ENCODE measurements around the gene OLFML2A.
A peak's percentile ranks its signal among the peaks of the same experiment; 100 is the strongest.

The OLFML2A gene

DNA sequence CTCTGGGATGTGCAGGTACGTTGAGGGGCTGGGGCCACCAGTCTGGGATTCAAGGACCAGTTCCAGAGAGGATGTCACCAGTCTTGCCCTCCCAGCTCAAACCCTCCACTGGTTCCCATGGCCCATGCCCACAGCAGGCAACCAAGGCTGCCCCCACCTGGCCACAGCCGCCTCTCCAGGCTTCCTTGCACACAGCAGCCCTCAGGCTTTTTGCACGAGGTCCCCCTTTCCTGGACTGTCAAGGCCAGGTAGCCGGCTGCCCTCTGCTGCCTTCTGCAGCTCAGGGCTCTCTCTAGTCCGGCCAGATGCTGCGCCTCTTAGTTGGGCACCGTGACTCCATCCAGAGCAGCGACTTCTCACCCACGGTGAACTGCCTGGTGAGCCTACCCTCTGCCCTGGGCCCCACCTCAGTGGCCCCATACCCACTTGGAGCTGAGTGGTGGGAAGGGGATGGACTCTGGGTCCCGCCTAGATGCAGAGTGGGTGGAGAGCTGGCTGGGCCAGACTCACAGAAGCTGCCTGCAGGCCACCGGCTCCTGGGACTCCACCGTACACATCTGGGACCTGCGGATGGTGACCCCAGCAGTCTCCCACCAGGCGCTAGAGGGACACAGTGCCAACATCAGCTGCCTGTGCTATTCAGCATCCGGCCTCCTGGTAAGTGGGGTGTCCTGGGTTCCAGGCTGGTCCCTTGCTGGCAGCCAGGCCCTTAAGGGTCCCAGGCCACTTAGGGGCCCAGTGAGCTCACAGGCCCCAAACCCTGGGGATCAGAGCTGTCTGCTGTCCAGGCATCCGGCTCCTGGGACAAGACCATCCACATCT is 79.2 kb downstream of the OLFML2A start:
- DNase-seq = no peak

DNA sequence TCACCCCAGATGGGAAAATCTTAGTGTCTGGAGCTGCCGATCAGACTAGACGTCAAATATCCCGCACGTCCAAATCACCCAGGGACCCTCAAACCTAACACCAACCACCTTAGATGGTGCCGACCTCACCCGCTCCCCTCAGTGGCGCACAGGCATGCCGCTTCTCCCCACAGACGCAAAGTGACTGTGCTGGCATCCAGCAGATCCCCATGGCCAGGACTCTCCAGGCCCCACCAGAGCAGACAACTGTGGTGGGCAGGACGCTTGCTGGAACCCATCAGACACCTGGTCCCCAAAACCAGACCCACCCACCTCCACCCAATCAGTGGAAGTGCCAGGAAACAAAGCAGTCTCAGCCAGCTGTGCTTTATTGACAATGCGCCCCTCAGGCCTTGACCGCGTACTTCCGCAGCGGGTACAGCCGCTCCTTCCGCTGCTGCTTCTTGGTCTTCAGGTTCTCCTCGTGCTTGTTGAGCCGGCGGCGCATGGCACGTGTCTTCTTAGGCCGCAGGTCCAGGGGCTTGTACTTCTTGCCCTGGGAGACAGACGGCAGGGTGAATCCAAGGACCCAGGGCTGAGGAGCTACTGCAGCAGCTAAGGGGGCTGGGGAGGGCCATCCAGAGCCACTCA is 80.7 kb downstream of the OLFML2A start:
- no peak for DNase-seq

DNA sequence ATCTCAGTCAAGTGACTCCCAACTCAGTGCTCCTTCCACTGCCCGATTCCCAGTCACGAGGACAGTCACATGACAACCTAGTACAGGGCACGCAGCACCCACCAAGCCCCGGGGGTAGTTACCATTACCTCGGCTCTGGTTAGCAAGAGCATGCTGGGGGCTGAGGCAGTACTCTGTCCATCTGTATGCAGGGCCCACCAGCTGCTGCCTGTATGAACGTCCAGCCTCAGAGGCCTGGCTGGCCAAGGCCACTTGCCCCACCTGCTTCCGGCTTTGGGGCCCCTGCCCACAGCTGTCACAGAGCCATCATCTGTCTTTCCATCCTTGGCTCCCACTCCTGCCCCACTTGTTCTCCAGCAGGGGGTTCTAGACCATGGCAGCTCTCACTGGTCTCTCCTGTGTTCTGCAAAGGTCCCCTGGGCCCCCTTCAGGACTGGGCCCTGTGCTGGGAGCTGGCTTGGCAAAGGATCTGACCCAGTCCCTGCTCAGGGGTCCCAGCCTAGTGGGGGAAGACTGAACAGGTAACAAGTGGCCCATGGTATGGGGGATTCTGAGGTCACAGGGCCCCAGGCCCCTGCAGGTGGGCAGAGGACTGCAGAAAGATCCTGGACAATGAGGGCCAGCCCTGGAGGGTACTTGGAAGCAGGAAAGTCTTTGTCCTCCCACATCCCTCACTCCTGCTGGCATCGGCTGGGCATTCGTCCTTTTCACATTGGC is 81.6 kb downstream of the OLFML2A start:
- DNase-seq = no peak

DNA sequence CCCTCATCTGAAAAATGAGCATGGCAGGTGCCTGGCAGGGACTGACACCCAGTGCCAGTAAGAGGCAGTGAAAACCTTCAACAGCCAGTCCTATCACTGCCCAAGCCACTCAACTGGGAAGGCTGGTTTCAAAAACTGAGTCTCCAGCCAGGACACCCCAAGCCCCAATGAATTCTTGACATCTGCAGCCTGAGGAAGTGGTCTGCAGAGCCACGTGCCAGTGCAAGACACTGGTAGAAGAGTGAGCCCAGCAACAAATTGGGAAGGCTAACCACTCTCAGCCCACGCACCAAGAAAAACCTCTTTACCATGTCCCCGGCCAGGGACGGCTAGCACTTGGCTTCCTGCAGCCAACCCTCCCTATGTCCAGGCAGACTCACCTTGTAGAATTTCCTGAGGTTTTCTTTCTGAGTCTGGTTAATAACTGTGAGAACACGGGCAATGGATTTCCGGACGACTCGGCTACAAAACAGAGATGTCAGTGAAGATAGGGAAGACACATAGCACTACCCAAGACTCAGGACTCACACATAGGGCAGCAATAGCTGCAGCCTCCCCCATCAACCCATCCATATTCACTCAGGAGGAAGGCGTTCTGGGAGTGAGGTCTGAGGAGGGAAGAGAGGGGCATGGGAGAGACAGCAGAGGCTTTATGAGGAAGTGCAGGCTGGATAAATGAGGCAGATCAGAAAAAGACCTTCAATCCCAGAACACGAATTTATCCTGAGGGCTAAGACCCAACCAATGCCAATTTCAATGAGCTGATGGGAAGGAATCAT is 83.1 kb downstream of the OLFML2A start:
- no peak for DNase-seq

DNA sequence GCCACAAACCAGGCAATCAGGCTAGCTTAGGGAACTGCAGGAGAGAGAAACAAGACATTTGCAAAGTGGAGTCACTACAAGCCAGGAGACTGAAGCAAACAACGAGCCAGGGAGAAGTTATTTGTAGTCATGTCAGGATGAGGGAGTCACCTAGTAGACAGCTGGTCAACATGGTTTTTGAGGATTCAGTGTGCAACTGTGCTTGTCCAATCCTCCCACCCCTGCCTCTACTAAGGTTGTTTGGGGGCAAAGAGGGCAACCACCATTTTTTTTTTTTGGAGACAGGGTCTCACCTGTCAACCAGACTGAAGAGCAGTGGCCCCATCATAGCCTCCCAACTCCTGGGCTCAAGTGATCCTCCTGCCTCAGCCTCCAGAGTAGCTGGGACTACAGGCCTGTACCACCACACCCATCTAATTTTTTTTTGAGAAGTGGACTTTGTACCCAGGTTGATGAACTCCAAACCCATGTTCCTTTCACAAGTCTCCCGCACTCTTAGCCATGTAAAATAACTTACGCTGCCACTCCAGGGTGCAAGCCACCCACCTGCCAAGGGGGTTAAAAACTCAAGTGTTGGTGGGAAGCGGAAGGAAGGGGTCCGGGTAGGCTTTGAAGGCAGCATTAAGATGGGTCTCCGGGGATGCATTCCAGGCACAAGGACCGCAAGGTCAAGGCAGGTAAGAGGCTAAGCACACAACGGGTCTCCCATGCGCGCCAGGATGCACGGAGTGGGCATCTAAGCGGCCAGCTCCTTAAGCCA is 83.8 kb downstream of the OLFML2A start:
- no peak for DNase-seq

DNA sequence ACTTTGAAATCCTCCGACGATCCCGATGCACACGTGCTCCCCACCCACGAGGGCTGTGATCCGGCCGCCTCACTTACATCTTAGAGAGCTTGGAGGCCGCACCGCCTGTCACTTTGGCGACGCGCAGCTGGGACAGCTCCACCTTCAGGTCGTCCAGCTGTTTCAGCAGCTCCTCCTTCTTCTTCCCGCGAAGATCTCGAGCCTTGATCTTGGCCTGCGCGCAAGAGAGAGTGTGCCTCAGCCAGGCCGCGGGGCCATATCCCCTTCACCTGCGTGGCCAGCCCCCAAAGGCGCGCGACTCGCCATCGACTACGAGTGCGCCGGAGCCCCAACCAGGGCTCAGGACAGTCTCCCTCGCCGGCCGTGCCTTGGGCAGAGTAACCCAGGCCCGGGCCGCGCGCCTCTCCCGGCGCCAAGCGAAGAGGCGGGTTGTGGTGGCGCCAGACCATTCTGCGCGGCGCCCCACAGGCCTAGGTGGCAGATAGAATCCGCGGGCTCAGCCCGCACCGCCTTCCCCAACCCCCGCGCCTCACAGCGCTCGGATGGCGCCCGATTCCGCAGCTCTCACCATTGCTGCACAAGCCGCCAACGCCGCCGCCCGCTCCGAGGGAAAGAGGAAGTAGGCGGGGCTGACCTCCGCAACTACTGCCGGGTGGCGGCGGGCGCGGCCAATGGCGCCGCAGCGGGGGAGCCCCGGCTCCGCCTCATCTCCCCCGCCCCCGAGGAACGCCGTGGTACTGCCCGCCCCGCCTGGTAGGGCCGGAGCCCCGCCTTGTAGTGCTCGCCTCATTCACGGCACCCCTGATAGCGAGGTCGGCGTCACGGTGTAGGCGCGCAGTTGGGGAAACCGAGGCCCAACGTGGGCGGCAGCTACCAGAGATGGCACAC is 84.7 kb downstream of the OLFML2A start, which contains the start of the genes ARPC5L and RPL35:
Gene ARPC5L (plus strand): TSS at position 789 of the 888 bp plus-strand sequence. CDS start 7,161 bp downstream, outside the sequence.
Gene RPL35 (minus strand): TSS at position 616 of the 888 bp plus-strand sequence. CDS start 45 bp downstream, at position 571.
- DNase-seq = peak; percentile 91

- no peak for DNase-seq
These were observed 86.5 kb downstream of the OLFML2A start for GRCh38 chr9:124863371-124863871.
